ENCODE measurements around the gene GREB1.

GREB1 gene

GRCh38 chr2:11559786-11560155, 25.9 kb downstream of the GREB1 start:
- no peak for DNase-seq (ENCODE audit: low read depth)

GRCh38 chr2:11560806-11561205, 27.0 kb downstream of the GREB1 start:
- DNase-seq (ENCODE audit: low read depth): no peak

GRCh38 chr2:11562011-11562410, 28.2 kb downstream of the GREB1 start:
- no peak for DNase-seq (ENCODE audit: low read depth)

GRCh38 chr2:11562476-11562875, 28.6 kb downstream of the GREB1 start:
- no peak for DNase-seq (ENCODE audit: low read depth)

GRCh38 chr2:11563784-11564666, 30.2 kb downstream of the GREB1 start:
- DNase-seq (ENCODE audit: low read depth): no peak

GRCh38 chr2:11564816-11565567, 31.1 kb downstream of the GREB1 start:
- no peak for DNase-seq (ENCODE audit: low read depth)

GRCh38 chr2:11566383-11566782, 32.5 kb downstream of the GREB1 start:
- DNase-seq (ENCODE audit: low read depth): no peak

GRCh38 chr2:11567631-11568031, 33.8 kb downstream of the GREB1 start:
- DNase-seq (ENCODE audit: low read depth): no peak

- no peak for DNase-seq (ENCODE audit: low read depth)
These were observed 34.6 kb downstream of the GREB1 start for GRCh38 chr2:11568436-11568835.

- DNase-seq (ENCODE audit: low read depth): no peak
These were observed 35.8 kb downstream of the GREB1 start for GRCh38 chr2:11569636-11570035.

- no peak for DNase-seq (ENCODE audit: low read depth)
These were observed 37.3 kb downstream of the GREB1 start for GRCh38 chr2:11571170-11571569.

GRCh38 chr2:11572996-11573395, 39.2 kb downstream of the GREB1 start:
- DNase-seq (ENCODE audit: low read depth): no peak

- no peak for DNase-seq (ENCODE audit: low read depth)
These were observed 39.8 kb downstream of the GREB1 start for GRCh38 chr2:11573418-11574175.

- DNase-seq (ENCODE audit: low read depth): no peak
These were observed 40.6 kb downstream of the GREB1 start for GRCh38 chr2:11574176-11575046.

- no peak for DNase-seq (ENCODE audit: low read depth)
These were observed 42.6 kb downstream of the GREB1 start for GRCh38 chr2:11576398-11576797.

- DNase-seq (ENCODE audit: low read depth): no peak
These were observed 43.4 kb downstream of the GREB1 start for GRCh38 chr2:11577101-11577883.

GRCh38 chr2:11578081-11578948, 44.5 kb downstream of the GREB1 start:
- no peak for DNase-seq (ENCODE audit: low read depth)

- no peak for DNase-seq (ENCODE audit: low read depth)
These were observed 45.3 kb downstream of the GREB1 start for GRCh38 chr2:11578986-11579774.

Data from activated T-cell treated with anti-CD3 and anti-CD28 coated beads for 1 hour (primary cell).